HG03025 (cell line): ENCODE measurements around the gene SNX8.

ENCODE experiments used
- ATAC-seq: cut with Tn5 transposase; IDR thresholded peaks from one replicate; pipeline ENCODE4 v1.9.1; 2021; ENCODE audit warnings: mild to moderate bottlenecking, moderate library complexity; ENCODE audit not compliant: unreplicated experiment, low FRiP score

Gene SNX8

GRCh38 chr7:2210551-2211258 is 103.5 kb downstream of the SNX8 start:
- no peak for ATAC-seq

- no peak for ATAC-seq
Observed at GRCh38 chr7:2209961-2210323, 104.3 kb downstream of the SNX8 start.

GRCh38 chr7:2209146-2209960 is 104.9 kb downstream of the SNX8 start:
- no peak for ATAC-seq

- no peak for ATAC-seq
Observed at GRCh38 chr7:2208712-2209111, 105.5 kb downstream of the SNX8 start.

- ATAC-seq: no peak
Observed at GRCh38 chr7:2205036-2205780, 109.0 kb downstream of the SNX8 start.

GRCh38 chr7:2204446-2204845 is 109.8 kb downstream of the SNX8 start:
- ATAC-seq: no peak

- no peak for ATAC-seq
Observed at GRCh38 chr7:2203766-2204300, 110.4 kb downstream of the SNX8 start.

GRCh38 chr7:2202901-2203765 is 111.1 kb downstream of the SNX8 start:
- ATAC-seq: no peak

GRCh38 chr7:2202361-2202761 is 111.9 kb downstream of the SNX8 start:
- no peak for ATAC-seq
